GM19240 (cell line): ENCODE data around the gene TIAM1.
A peak's percentile ranks its signal among the peaks of the same experiment; 100 is the strongest.

ENCODE experiments used
- DNase-seq: peaks from one replicate; pipeline ENCODE4 v3.0.0; 2011; ENCODE audit warnings: low spot score; ENCODE audit not compliant: insufficient read length

The TIAM1 gene

DNA sequence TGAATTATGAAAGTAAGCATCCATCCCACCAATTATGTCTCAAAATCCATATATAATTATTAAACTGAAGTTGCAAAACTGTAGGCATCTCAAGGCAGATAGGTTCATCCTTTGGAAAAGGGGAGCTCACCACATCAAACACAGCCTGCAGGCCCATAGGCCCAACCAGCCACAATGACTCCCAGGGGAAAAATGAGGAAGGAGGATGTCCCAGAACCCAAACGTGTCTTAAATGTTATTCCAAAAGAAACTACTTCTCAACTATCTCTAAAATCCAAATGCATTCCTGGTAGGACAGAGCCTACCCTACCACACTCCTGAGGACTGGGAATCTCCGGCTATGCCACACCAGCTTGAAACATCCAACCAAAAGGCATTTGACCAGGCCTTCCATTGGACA, 12.8 kb downstream of the TIAM1 start:
- no peak for DNase-seq

GRCh38 chr21:31330144-31330483, 13.9 kb downstream of the TIAM1 start:
- DNase-seq: no peak

GRCh38 chr21:31329456-31330143, 14.5 kb downstream of the TIAM1 start:
- DNase-seq: no peak

DNA sequence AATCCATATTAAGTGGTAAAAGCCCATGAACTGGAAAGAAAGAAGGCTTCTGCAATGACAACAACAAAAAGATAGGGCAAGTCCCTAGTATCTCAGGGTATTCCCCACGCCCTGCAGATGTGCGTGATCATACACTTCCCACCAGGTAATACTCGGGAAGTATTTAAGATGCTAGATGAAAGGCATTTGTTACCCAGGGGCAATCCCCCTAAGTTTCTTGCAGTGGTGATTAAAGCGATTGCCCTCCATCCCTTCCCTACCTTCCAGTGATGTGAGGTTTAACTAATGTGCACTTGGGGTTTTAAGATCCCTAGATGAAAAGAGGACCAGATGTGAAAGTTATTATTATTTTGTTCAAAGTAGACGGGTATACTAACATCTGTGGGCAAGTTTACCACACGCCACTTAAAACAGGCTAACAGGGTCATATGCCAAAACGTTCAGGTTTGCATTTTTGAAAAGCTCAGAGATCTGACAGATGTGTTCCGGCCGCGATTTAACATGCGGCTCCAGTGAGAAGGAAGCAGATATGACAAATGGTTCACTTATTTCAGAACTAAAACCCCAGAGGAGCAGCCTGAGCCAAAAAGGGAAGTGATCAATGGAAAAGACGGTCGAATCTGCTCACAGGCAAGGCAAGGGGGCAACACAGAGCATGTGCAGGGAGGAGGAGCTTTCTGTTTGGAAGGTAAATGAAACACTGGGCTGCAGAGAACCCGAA, 17.4 kb downstream of the TIAM1 start:
- DNase-seq: peak; percentile 70

DNA sequence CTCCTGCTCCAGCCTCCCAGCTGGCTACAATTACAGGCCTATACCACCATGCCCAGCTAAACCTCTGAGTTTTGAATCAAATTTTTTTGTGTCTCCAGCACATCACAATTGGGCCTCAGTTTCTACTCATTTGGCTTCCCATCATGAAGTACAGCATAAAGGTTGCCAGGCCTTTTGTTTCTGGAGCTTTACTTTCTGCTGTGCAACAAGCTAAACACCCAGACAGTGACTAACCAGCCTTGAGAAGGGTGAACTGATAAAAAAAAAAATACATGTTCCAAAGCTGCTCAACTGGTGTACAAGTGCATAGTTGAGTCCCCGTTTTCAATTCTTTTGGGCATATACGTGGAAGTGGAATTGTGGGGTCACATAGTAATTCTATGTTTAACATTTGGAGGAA, 25.1 kb downstream of the TIAM1 start:
- DNase-seq: no peak

DNA sequence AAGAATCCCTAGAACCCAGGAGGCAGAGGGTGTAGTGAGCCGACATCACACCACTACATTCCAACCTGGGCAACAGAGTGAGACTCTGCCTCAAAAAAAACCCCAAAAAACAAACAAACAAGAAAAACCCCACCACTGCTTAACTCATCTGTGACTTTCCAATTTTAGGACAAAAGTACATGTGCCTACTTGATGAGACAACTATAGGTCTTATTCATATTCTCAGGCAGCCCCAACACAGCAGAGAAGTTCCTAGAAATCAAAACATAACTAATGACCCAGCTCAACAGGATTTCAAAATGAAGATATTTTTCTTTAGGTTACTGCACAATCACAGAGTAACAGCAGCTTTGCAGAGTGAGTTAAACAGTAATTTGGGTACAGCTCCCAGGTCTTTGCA, 26.4 kb downstream of the TIAM1 start:
- no peak for DNase-seq

DNA sequence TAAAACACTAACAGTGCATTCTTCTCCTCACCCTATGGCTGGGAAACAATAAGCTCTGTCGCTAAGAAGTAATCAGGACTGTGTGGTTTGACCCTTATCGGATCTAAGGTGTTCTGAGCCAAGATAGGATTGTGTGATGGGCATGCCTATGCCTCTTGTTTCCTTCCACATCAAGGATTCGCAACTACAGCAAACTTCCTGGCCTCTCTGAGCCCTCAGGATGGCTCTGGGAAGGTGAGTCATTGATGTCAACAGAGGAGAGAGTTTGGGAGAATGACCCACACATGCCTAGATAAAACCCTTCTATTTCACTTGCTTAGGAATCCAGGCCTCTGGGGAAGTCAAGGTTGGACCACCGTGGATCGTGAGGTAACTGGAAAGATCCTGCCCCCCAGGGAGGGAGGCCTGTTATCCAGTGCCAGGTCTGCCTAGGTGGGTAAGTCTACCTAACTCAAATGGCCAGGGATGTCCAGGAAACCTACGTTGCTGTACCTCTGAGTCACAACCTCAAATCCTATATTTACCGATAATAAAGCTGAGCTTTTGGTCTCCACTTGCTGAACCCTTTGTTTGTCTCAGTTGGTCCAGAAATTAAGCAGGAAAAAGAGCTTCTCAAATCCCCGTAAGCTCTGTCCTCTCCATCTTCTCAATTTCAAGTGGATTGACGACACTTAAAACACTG, 27.4 kb downstream of the TIAM1 start:
- DNase-seq: no peak

- no peak for DNase-seq
These were observed 28.0 kb downstream of the TIAM1 start for GRCh38 chr21:31316072-31316471.

DNA sequence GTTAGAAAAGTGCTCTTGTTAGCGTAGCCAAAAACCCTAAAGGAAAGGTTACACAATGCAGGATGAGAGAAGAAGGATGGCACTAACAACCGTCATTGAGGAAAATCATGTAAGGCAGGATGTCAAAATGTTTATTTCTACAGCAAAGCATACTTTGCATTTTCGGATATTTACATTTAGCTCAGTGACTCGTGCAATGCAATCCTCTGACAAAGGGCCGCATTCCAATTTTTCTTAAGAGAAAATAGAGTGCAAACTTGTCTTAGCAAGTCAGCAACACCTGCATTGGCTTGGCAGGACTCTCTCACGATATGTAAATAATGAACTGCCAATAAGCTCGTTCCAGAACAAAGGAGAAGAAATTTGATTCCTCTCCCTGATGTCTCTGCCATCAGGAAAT, 33.3 kb downstream of the TIAM1 start:
- no peak for DNase-seq

DNA sequence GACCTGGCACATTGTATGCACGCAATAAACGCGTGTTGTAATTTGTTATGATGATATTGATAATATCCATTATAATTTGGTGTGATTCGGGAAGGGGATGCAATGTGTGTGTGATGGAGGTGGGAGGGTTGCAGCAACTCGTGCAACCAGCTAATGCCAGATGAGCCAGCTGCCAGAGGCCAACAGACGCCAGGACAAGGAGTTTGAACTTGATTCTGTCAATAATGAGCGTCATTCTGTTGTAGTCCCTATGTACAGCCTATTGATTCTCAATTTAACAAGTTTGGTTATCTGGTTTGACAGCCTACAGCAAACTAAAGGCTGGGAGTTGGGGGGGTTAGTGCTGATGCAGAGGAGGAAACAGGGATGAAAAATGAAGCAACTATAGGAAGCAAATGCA, 35.5 kb downstream of the TIAM1 start:
- DNase-seq: no peak

GRCh38 chr21:31305888-31306287, 38.2 kb downstream of the TIAM1 start:
- DNase-seq: no peak

GRCh38 chr21:31299291-31300147, 44.5 kb downstream of the TIAM1 start:
- no peak for DNase-seq

GRCh38 chr21:31298618-31299269, 45.3 kb downstream of the TIAM1 start:
- no peak for DNase-seq

DNA sequence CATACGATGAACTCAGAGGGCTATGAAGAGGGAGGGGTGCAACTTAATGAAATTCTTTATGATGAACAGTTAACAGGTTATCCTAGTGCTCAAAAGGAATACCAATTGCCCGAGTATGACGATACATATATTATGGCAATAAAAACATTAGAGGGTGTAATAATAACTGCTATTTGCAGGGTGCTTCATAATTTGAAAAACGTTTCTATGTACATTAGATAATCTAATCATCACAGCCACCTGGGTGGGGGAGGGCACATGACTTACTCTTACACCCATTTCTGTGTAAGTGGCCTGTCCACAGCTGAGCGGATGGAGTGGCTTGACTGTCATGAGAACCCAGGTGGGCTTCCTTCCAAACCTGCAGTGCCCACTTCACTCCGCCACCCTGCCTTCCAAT, 46.3 kb downstream of the TIAM1 start:
- DNase-seq: no peak

DNA sequence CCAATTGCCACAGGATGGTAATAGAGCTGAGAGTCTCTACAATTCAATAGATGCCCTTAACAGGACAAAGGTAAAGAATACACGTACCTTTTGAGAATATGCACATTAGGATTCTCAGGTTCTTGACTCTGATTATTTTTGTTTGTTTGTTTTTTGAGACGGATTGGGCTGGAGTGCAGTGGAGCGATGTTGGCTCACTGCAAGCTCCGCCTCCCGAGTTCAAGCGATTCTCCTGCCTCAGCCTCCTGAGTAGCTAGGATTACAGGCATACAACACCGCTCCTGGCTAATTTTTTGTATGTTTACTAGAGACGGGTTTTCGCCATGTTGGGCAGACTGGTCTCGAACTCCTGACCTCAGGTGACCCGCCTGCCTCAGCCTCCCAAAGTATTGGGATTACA, 48.4 kb downstream of the TIAM1 start:
- no peak for DNase-seq

- no peak for DNase-seq
These were observed 49.4 kb downstream of the TIAM1 start for GRCh38 chr21:31294691-31295090.

- DNase-seq: no peak
These were observed 50.1 kb downstream of the TIAM1 start for GRCh38 chr21:31293986-31294385.

DNA sequence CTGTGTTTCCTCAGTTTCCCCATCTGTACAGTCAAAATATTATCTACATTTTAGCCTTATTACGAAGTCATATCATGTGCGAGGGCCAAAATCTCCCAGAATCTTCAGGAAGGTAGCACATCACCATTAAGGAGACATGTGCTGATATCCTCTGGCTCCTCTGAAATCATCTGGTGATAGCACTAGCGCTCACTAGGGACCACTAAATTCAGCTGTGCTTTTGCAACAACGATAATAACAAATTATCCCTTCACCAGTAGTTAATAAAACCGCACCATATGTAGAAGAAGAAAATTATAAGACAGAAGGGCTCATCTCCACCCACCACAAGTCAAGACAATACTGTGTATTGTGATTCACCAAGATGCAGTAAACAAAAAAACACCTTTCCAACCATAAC, 53.3 kb downstream of the TIAM1 start:
- no peak for DNase-seq

DNA sequence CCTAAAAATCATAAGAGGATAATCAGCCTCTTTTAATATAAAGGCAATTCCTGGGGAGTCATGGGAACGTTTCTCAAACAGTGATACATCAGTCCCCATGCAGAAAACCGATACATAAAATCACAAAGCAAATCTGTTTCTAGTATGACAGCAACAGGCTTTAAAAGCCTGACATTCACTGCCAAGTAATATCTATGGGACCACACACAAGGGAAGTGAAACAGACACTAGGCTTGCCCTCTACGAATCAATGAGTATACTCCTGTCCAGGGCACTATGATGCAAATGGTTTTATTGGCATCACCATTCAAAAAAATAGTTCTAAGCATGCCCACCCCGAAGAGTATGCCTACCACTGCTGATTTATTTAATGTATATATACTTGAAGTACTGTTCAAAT, 54.4 kb downstream of the TIAM1 start:
- DNase-seq: no peak

DNA sequence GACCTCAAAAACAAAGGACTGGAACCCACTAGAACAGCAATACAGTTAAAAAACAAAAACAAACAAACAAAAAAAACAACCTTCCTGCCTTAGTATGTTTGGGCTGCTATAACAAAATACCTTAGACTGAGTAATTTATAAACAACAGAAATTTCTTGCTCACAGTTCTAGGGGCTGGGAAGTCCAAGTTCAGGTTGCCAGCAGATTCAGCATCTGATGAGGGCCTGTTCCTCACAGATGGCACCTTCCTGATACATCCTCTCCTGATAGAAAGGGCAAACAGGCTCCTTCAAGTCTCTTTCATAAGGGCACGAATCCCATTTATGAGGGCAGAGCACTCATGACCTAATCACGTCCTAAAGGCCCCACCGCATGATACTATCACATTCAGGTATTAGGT, 55.9 kb downstream of the TIAM1 start:
- no peak for DNase-seq

DNA sequence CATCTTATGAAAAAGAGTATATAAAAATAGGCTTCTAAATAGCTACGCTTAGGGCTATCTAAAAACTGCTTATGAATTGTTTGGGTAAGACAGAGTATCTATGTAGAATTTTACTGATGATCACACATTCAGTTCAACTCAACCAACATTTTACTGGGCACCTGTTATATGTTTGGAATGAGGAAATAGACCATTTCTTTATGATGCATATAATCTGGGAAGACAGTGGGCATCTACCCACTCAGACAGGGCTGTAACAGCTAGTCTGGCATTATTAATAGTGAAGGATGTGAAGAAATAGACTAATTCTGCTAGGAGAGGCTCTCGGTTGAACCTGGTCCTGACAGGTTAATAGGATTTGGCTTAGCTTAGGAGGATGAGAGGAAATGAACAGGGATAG, 56.9 kb downstream of the TIAM1 start:
- DNase-seq: no peak
